Activated CD4-positive, alpha-beta T cell treated with anti-CD3 and anti-CD28 coated beads, Interleukin-2, amount 50 U/mL, for 24 hours (primary cell): ENCODE results near the gene MPHOSPH6.
"Not testable (repeated sequence)": the region's sequence is repeated elsewhere in the genome, so short reads cannot be mapped to it uniquely, and the experiment has no call there.

Experiments used
- DNase-seq, 2 donors: peaks; one replicate each; pipeline ENCODE4 v3.0.0-alpha.2; 2020; ENCODE audit warnings: low read depth in 1 of 2, low spot score in 1 of 2

The MPHOSPH6 gene

GRCh38 chr16:82124651-82125050 is 45.4 kb downstream of the MPHOSPH6 start:
- DNase-seq, result no peak

GRCh38 chr16:82119405-82119804 is 50.6 kb downstream of the MPHOSPH6 start:
- no peak for DNase-seq

DNA sequence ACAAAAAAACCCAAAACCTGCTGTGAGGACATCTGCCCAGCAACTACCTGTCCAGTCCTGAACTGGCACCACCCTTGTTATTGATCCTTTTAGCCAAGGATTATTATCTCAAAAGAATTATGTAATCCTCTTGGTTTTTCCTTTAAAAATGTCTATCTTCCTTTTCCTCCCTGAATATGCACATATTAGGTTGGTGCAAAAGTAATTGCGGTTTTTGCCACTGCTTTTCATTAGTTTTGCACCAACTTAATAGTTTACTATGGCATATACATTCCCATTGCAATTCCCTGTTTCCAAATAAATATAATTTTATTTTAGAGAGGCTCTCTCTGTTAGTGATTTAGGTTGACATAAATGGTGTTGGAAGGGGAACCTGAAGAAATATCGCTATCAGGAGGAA is 51.3 kb downstream of the MPHOSPH6 start:
- no peak for DNase-seq

GRCh38 chr16:82116535-82116934 is 53.5 kb downstream of the MPHOSPH6 start:
- no peak for DNase-seq

GRCh38 chr16:82113741-82114140 is 56.3 kb downstream of the MPHOSPH6 start:
- DNase-seq, result no peak

DNA sequence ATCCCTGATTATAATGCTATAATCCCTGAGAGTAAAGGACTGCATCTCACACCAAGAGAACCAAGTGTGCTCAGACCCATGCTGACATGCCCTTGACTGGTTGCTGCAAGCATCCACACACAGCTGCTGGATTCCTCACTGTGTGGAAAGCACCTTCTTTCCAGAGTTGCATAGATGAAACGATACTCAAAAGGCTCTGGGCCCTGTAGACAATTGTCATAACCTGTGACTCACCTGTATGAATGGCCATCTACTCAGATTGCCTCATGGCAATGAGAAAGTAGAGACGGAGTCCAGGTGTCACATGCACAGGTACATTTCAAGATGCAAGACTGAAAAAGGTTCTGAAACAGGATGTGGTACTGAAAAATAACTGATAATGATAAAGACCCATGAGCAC is 58.1 kb downstream of the MPHOSPH6 start:
- no peak for DNase-seq

GRCh38 chr16:82109266-82109665 is 60.8 kb downstream of the MPHOSPH6 start:
- not testable (repeated sequence) for DNase-seq

GRCh38 chr16:82108774-82109173 is 61.2 kb downstream of the MPHOSPH6 start:
- DNase-seq, result no peak

DNA sequence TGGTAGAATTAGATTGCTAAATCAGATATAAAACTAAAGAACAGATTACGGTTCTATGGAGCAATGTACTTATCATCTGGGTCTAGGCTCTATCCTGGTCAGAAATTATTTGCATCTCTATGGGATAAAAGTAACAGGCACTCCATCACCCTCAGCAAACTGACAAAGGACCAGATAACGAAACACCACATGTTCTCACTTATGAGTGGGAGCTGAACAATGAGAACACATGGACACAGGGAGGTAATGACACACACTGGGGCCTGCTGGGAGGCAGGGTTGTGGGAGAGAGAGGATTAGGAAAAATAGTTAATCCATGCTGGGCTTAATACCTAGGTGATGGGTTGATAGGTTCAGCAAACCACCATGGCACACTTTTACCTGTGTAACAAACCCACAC is 61.9 kb downstream of the MPHOSPH6 start:
- DNase-seq, result no peak

DNA sequence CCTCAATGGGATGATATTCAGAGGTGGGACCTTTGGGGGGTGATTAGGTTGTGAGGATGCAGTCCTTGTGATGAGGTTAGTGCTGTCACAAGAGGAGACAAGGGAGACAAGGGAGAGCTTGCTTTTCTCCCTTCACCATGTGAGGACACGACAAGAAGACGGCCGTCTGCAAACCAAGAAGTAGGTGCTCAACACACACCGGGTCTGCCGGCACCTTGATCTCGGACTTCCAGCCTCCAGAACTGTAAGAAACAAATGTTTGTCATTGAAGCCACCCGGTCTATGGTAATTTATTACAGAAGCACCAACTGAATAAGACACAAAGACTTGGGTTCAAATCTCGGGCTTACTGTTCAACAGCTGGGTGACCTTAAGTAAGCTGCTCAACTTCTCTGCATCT is 64.9 kb downstream of the MPHOSPH6 start:
- DNase-seq, result no peak
